ENCODE measurements around the gene STK24. TPM values are rescaled to one million over a fixed set of nuclear protein-coding genes. Genes with fewer than 3 reads are reported as not detected.

Gene STK24
- polyA plus RNA-seq, 1 experiment = 44.0 TPM

DNA sequence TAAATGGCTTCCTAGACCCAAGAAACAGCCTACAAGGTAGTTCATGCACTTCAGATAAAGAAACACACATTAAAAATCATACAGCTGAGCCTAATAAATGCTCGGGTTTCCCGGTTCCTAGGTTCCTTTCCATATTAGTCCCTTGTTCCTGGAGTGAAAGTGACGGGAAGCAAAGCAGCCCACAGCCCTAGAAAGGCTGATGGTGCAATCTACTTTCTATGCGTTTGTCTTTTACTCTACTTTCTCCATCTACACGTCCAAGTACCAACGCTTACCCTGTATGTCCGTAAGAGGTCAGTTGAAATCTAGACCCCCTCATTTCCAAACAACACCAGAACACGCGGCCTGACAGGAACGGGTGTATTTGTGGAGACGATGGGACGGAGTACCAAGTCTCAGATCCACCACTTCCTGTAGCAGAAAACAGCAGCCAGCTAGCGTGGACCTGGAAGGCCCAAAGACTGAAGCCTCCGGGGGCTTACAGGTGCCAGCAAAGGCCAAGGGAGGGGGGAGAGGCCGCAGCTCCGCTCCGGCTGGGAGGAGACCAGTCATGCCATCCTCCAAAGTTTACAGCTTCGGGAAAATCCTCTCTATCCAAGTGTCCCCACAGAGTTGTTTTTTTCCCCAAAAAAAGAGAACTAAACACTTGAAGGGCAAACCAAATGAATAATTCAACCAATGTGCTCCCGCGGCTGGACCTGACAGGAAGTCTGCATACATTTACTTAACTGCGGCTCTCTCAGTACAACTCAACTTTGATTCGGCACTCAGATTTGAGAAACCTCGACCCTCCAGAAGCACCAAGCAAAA, 34.1 kb downstream of the STK24 start:
- H3K4me3 ChIP-seq (ENCODE audit: low read depth, low read length) = no peak overlapping the region
- ChIA-PET POLR2A (no interaction called here), CTCF (no interaction called here)
- no peaks in the 10 kb centered on the region for H3K27me3 ChIP-seq (ENCODE audit: control insufficient read depth, insufficient read depth, low read length)
- peaks cover 9% of the 10 kb centered on the region; the same call in 1 of the 2 replicates for H3K9me3 ChIP-seq (ENCODE audit: control insufficient read depth, insufficient read depth, low read length)
- TF ChIP-seq, protein P1, sequence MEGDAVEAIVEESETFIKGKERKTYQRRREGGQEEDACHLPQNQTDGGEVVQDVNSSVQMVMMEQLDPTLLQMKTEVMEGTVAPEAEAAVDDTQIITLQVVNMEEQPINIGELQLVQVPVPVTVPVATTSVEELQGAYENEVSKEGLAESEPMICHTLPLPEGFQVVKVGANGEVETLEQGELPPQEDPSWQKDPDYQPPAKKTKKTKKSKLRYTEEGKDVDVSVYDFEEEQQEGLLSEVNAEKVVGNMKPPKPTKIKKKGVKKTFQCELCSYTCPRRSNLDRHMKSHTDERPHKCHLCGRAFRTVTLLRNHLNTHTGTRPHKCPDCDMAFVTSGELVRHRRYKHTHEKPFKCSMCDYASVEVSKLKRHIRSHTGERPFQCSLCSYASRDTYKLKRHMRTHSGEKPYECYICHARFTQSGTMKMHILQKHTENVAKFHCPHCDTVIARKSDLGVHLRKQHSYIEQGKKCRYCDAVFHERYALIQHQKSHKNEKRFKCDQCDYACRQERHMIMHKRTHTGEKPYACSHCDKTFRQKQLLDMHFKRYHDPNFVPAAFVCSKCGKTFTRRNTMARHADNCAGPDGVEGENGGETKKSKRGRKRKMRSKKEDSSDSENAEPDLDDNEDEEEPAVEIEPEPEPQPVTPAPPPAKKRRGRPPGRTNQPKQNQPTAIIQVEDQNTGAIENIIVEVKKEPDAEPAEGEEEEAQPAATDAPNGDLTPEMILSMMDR (IDR thresholded peaks at IDR 0.05; ENCODE audit: low read depth, low read length) = no peak
- DNase-seq (ENCODE audit: low read depth, low spot score) = no peak
- no peak overlapping the region for H3K27ac ChIP-seq (ENCODE audit: low read depth, low read length)

DNA sequence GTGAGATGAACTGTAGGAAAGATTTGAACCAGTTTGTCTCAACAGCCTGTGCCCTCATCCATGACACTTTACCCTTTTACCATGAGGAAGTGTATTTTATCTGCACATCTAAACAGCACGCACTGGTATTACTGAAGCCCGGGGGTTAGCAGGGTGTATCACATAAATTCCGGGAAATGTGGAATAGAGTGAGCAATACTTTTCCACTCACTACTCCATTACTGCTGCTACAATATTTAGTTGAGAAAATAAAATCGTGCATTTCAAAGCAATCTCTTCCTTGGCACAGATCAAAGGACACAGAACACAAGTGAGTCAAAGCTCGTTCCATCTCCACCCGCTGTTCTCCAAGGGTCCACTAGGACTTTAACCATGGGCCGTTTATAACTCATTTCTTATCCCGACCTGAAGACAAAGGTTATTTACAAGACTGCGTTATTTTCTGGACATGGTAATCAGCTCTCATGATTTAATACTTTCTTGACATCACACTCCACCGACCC, 35.2 kb downstream of the STK24 start:
- Histone ChIP-seq H3K27me3 (ENCODE audit: control insufficient read depth, insufficient read depth, low read length) (no peaks in the 10 kb centered on the region), H3K27ac (ENCODE audit: low read depth, low read length) (no peak overlapping the region), H3K4me3 (ENCODE audit: low read depth, low read length) (no peak overlapping the region), H3K9me3 (ENCODE audit: control insufficient read depth, insufficient read depth, low read length) (peaks cover 9% of the 10 kb centered on the region; the same call in 1 of the 2 replicates)
- POLR2A ChIA-PET = interaction anchor here (0.7 kb wide), 1 partner anchor 294 kb away, joined by 3 read pairs; no protein-coding TSS in a partner anchor
- DNase-seq (ENCODE audit: low read depth, low spot score) = no peak
- CTCF ChIA-PET = no interaction called here
- TF ChIP-seq, protein P1 (IDR thresholded peaks at IDR 0.05; ENCODE audit: low read depth, low read length) = no peak

- Histone ChIP-seq H3K4me3 (ENCODE audit: low read depth, low read length) (no peak overlapping the region), H3K9me3 (ENCODE audit: control insufficient read depth, insufficient read depth, low read length) (peaks cover 9% of the 10 kb centered on the region; the same call in 1 of the 2 replicates), H3K27me3 (ENCODE audit: control insufficient read depth, insufficient read depth, low read length) (no peaks in the 10 kb centered on the region), H3K27ac (ENCODE audit: low read depth, low read length) (no peak overlapping the region)
- TF ChIP-seq, protein P1 (IDR thresholded peaks at IDR 0.05; ENCODE audit: low read depth, low read length) = no peak
- CTCF ChIA-PET = no interaction called here
- no peak for DNase-seq (ENCODE audit: low read depth, low spot score)
- POLR2A ChIA-PET = interaction anchor here (1.2 kb wide), 2 partner anchors 8 to 29 kb away, joined by 3 to 5 read pairs; no protein-coding TSS in a partner anchor
These were observed 35.7 kb downstream of the STK24 start for GRCh38 chr13:98541191-98541590.

GRCh38 chr13:98540476-98540875, 36.4 kb downstream of the STK24 start:
- no peaks in the 10 kb centered on the region for H3K27me3 ChIP-seq (ENCODE audit: control insufficient read depth, insufficient read depth, low read length)
- TF ChIP-seq, protein P1 (IDR thresholded peaks at IDR 0.05; ENCODE audit: low read depth, low read length) = no peak
- DNase-seq (ENCODE audit: low read depth, low spot score) = no peak
- CTCF ChIA-PET = interaction anchor here (0.7 to 1.7 kb wide), 2 partner anchors 44 to 71 kb away, joined by 3 read pairs; no protein-coding TSS in a partner anchor
- H3K4me3 ChIP-seq (ENCODE audit: low read depth, low read length) = no peak overlapping the region
- POLR2A ChIA-PET = interaction anchor here (1.0 to 1.2 kb wide), 4 partner anchors 9 to 59 kb away, joined by 3 to 5 read pairs (median 4); no protein-coding TSS in a partner anchor
- peak overlapping the region; percentile 48 for H3K27ac ChIP-seq (ENCODE audit: low read depth, low read length)
- peaks cover 9% of the 10 kb centered on the region; the same call in 1 of the 2 replicates for H3K9me3 ChIP-seq (ENCODE audit: control insufficient read depth, insufficient read depth, low read length)

GRCh38 chr13:98539666-98540065, 37.2 kb downstream of the STK24 start:
- Histone ChIP-seq H3K27me3 (ENCODE audit: control insufficient read depth, insufficient read depth, low read length) (no peaks in the 10 kb centered on the region), H3K27ac (ENCODE audit: low read depth, low read length) (no peak overlapping the region), H3K9me3 (ENCODE audit: control insufficient read depth, insufficient read depth, low read length) (peaks cover 9% of the 10 kb centered on the region; the same call in 1 of the 2 replicates), H3K4me3 (ENCODE audit: low read depth, low read length) (no peak overlapping the region)
- TF ChIP-seq, protein P1 (IDR thresholded peaks at IDR 0.05; ENCODE audit: low read depth, low read length) = no peak
- DNase-seq (ENCODE audit: low read depth, low spot score) = no peak
- ChIA-PET POLR2A (interaction anchor here (1.0 to 1.1 kb wide), 2 partner anchors 36 to 59 kb away, joined by 3 to 4 read pairs; no protein-coding TSS in a partner anchor), CTCF (interaction anchor here (1.7 kb wide), 1 partner anchor 43 kb away, joined by 3 read pairs; no protein-coding TSS in a partner anchor)

Data from AG04450 (cell line).